Prostate gland (tissue), 2 donors: ENCODE measurements around the gene STAM2.

ENCODE experiments used
- POLR2A ChIP-seq: fragments of 450-650 bp; IDR thresholded peaks from one replicate; pipeline ENCODE4 v1.6.1; 2016; ENCODE audit warnings: antibody characterized with exemption, mild to moderate bottlenecking
- POLR2AphosphoS5 ChIP-seq: sonication (generic); formaldehyde crosslinking; IDR thresholded peaks from one replicate; pipeline ENCODE4 v1.6.1; 2017; ENCODE audit warnings: antibody characterized with exemption
- TF ChIP-seq, protein P1 (sequence below), 4 experiments: fragments of 200-600 bp in 2 of 4; fragments of 450-650 bp in 2 of 4; sonication (generic) in 2 of 4; IDR thresholded peaks; 1 replicate in 3 of 4; 2 replicates in 1 of 4; pipeline ENCODE4 v1.5.1; 2016 to 2019; ENCODE audit warnings: antibody characterized with exemption in 4 of 4, mild to moderate bottlenecking in 2 of 4, moderate library complexity in 2 of 4

DNA sequence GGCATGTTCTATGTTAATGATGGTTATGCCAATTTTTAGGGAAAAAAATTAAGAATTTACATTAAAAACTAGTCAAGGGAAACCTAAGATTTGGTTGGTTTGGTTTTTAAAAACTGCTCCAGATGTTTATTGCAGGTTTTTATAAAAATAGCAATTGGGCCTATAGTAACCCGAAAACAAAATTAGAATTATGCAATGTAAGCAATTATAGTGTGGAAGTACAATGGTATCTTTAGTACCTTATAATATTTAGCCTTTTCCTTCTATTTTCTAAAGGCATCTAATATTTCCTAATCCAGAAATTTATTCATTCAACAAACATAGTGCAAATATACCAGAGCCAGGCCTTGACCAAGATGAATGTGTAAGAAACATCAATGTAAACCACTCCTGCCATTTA lies 104.0 kb downstream of the STAM2 start:
- TF ChIP-seq, protein P1, sequence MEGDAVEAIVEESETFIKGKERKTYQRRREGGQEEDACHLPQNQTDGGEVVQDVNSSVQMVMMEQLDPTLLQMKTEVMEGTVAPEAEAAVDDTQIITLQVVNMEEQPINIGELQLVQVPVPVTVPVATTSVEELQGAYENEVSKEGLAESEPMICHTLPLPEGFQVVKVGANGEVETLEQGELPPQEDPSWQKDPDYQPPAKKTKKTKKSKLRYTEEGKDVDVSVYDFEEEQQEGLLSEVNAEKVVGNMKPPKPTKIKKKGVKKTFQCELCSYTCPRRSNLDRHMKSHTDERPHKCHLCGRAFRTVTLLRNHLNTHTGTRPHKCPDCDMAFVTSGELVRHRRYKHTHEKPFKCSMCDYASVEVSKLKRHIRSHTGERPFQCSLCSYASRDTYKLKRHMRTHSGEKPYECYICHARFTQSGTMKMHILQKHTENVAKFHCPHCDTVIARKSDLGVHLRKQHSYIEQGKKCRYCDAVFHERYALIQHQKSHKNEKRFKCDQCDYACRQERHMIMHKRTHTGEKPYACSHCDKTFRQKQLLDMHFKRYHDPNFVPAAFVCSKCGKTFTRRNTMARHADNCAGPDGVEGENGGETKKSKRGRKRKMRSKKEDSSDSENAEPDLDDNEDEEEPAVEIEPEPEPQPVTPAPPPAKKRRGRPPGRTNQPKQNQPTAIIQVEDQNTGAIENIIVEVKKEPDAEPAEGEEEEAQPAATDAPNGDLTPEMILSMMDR (IDR thresholded peaks at IDR 0.05), result no peak
- no peak for TF ChIP-seq POLR2AphosphoS5
- TF ChIP-seq POLR2A, result no peak
